ENCODE measurements around the gene PRR29. TPM values are rescaled to one million over a fixed set of nuclear protein-coding genes. Genes with fewer than 3 reads are reported as not detected.

Gene PRR29
- total and polyA plus RNA-seq, 8 donors = 1.0 to 9.6 (median 6.0) TPM

- no peak for DNase-seq
- no peak overlapping the region for H3K27ac ChIP-seq
- H3K9me3 ChIP-seq = no peaks in the 10 kb centered on the region
- intact Hi-C loops (cut with DNase I) = no loop called here
- no peak for TF ChIP-seq CTCF (IDR thresholded peaks at IDR 0.05)
- H3K36me3 ChIP-seq = peaks cover 0 to 100% of the 10 kb centered on the region in 2 donors
- ATAC-seq = no peak
- no peak overlapping the region for H3K4me3 ChIP-seq
- no peaks in the 10 kb centered on the region for H3K4me1 ChIP-seq
- no peaks in the 10 kb centered on the region for H3K27me3 ChIP-seq
Measured at GRCh38 chr17:64045176-64045575, 47.0 kb downstream of the PRR29 start.

GRCh38 chr17:64048805-64049204 is 50.7 kb downstream of the PRR29 start:
- Histone ChIP-seq H3K36me3 (peaks cover 0 to 100% of the 10 kb centered on the region in 2 donors), H3K27me3 (no peaks in the 10 kb centered on the region), H3K4me3 (no peak overlapping the region), H3K27ac (no peak overlapping the region), H3K4me1 (no peaks in the 10 kb centered on the region), H3K9me3 (no peaks in the 10 kb centered on the region)
- TF ChIP-seq CTCF (IDR thresholded peaks at IDR 0.05) = no peak
- no peak for DNase-seq
- ATAC-seq = no peak
- intact Hi-C loops (cut with DNase I) = no loop called here

GRCh38 chr17:64051153-64051552 is 53.0 kb downstream of the PRR29 start:
- intact Hi-C loops (cut with DNase I) = no loop called here
- no peak overlapping the region for H3K4me3 ChIP-seq
- peaks cover 0 to 100% of the 10 kb centered on the region in 2 donors for H3K36me3 ChIP-seq
- no peak overlapping the region for H3K27ac ChIP-seq
- H3K9me3 ChIP-seq = no peaks in the 10 kb centered on the region
- DNase-seq = no peak
- no peaks in the 10 kb centered on the region for H3K27me3 ChIP-seq
- no peak for ATAC-seq
- no peak for TF ChIP-seq CTCF (IDR thresholded peaks at IDR 0.05)
- H3K4me1 ChIP-seq = no peaks in the 10 kb centered on the region

- no peaks in the 10 kb centered on the region for H3K9me3 ChIP-seq
- TF ChIP-seq CTCF (IDR thresholded peaks at IDR 0.05) = no peak
- no peaks in the 10 kb centered on the region for H3K4me1 ChIP-seq
- intact Hi-C loops (cut with DNase I) = no loop called here
- no peaks in the 10 kb centered on the region for H3K27me3 ChIP-seq
- no peak for DNase-seq
- H3K36me3 ChIP-seq = peaks cover 0 to 100% of the 10 kb centered on the region in 2 donors
- H3K27ac ChIP-seq = no peak overlapping the region
- H3K4me3 ChIP-seq = no peak overlapping the region
- ATAC-seq = no peak
Measured at GRCh38 chr17:64053101-64053500, 55.0 kb downstream of the PRR29 start.

Other genes starting within 250 kb of the PRR29 start
- gene CCDC47, start 224.8 kb upstream of the PRR29 start, total RNA-seq = 100 to 1,000 TPM in 1 of 2 donors, 10 to 100 TPM in 1; 81.6 to 111 TPM
- gene CCDC47, start 224.8 kb upstream of the PRR29 start, polyA plus RNA-seq (ENCODE audit: insufficient read length in 6 of 6) = 100 to 1,000 TPM in 2 of 6 donors, 10 to 100 TPM in 4; 86.0 to 105 (median 89.4) TPM
- 10 to 100 TPM; 79.2 to 82.0 TPM for gene DDX42, start 224.2 kb upstream of the PRR29 start, total RNA-seq
- gene DDX42, start 224.2 kb upstream of the PRR29 start, polyA plus RNA-seq (ENCODE audit: insufficient read length in 6 of 6) = 100 to 1,000 TPM; 206 to 239 (median 221) TPM
- 100 to 1,000 TPM in 1 of 2 donors, 10 to 100 TPM in 1; 89.8 to 141 TPM for gene PSMC5, start 170.9 kb upstream of the PRR29 start, total RNA-seq
- gene PSMC5, start 170.9 kb upstream of the PRR29 start, polyA plus RNA-seq (ENCODE audit: insufficient read length in 6 of 6) = 100 to 1,000 TPM; 127 to 151 (median 133) TPM
- gene FTSJ3, start 170.7 kb upstream of the PRR29 start, total RNA-seq = 10 to 100 TPM; 32.1 to 47.4 TPM
- gene FTSJ3, start 170.7 kb upstream of the PRR29 start, polyA plus RNA-seq (ENCODE audit: insufficient read length in 6 of 6) = 10 to 100 TPM; 57.1 to 88.5 (median 69.8) TPM
- gene SMARCD2, start 155.7 kb upstream of the PRR29 start, total RNA-seq = 10 to 100 TPM; 59.2 to 82.5 TPM
- 100 to 1,000 TPM; 114 to 147 (median 131) TPM for gene SMARCD2, start 155.7 kb upstream of the PRR29 start, polyA plus RNA-seq (ENCODE audit: insufficient read length in 6 of 6)
- not detected for gene CSH2, start 124.7 kb upstream of the PRR29 start, total RNA-seq
- 1 to 10 TPM in 1 of 6 donors, under 1 TPM in 2, not detected in 3; 0.20 to 6.7 (median 0.23) TPM for gene CSH2, start 124.7 kb upstream of the PRR29 start, polyA plus RNA-seq (ENCODE audit: insufficient read length in 6 of 6)
- gene GH2, start 116.4 kb upstream of the PRR29 start, total RNA-seq = not detected
- gene GH2, start 116.4 kb upstream of the PRR29 start, polyA plus RNA-seq (ENCODE audit: insufficient read length in 6 of 6) = under 1 TPM in 1 of 6 donors, not detected in 5; 0.26 TPM
- not detected for gene CSH1, start 101.8 kb upstream of the PRR29 start, total RNA-seq
- gene CSH1, start 101.8 kb upstream of the PRR29 start, polyA plus RNA-seq (ENCODE audit: insufficient read length in 6 of 6) = 10 to 100 TPM in 1 of 6 donors, 1 to 10 TPM in 1, under 1 TPM in 3, not detected in 1; 0.26 to 21.3 (median 0.46) TPM
- not detected for gene CSHL1, start 87.1 kb upstream of the PRR29 start, total RNA-seq
- under 1 TPM in 1 of 6 donors, not detected in 5; 0.78 TPM for gene CSHL1, start 87.1 kb upstream of the PRR29 start, polyA plus RNA-seq (ENCODE audit: insufficient read length in 6 of 6)
- not detected for gene GH1, start 79.5 kb upstream of the PRR29 start, total RNA-seq
- not detected for gene GH1, start 79.5 kb upstream of the PRR29 start, polyA plus RNA-seq (ENCODE audit: insufficient read length in 6 of 6)
- 1 to 10 TPM; 2.7 to 3.5 TPM for gene CD79B, start 66.0 kb upstream of the PRR29 start, total RNA-seq
- 1 to 10 TPM; 1.8 to 3.2 (median 2.0) TPM for gene CD79B, start 66.0 kb upstream of the PRR29 start, polyA plus RNA-seq (ENCODE audit: insufficient read length in 6 of 6)
- under 1 TPM; 0.05 to 0.17 TPM for gene SCN4A, start 25.4 kb upstream of the PRR29 start, total RNA-seq
- gene SCN4A, start 25.4 kb upstream of the PRR29 start, polyA plus RNA-seq (ENCODE audit: insufficient read length in 6 of 6) = under 1 TPM; 0.39 to 0.88 (median 0.60) TPM
- 10 to 100 TPM; 32.3 to 46.9 TPM for gene ICAM2, start 22.3 kb downstream of the PRR29 start, total RNA-seq
- gene ICAM2, start 22.3 kb downstream of the PRR29 start, polyA plus RNA-seq (ENCODE audit: insufficient read length in 6 of 6) = 10 to 100 TPM; 43.1 to 55.4 (median 47.2) TPM
- gene ERN1, start 131.8 kb downstream of the PRR29 start, total RNA-seq = 10 to 100 TPM; 39.0 to 45.0 TPM
- gene ERN1, start 131.8 kb downstream of the PRR29 start, polyA plus RNA-seq (ENCODE audit: insufficient read length in 6 of 6) = 10 to 100 TPM; 10.6 to 12.2 (median 10.9) TPM